Activated CD4-positive, alpha-beta T cell treated with anti-CD3 and anti-CD28 coated beads, Interleukin-2, amount 50 U/mL, for 48 hours (primary cell): Measurements from ENCODE around the gene KIF2A.

Source experiments
- DNase-seq, 2 experiments: peaks; one replicate each; pipeline ENCODE4 v3.0.0-alpha.2; 2020

KIF2A gene

GRCh38 chr5:62386824-62387223 is 80.8 kb downstream of the KIF2A start:
- DNase-seq, result no peak

- DNase-seq, result peak in 1 of 2 experiments; percentile 34
Observed at GRCh38 chr5:62395210-62395950, 89.4 kb downstream of the KIF2A start.

- peak; percentile 92 to 95 for DNase-seq
Observed at GRCh38 chr5:62403411-62404250, 97.6 kb downstream of the KIF2A start, which contains the start of gene DIMT1. DIMT1 (minus strand) TSS chr5:62403905; CDS start chr5:62403772, 133 bp downstream.

DNA sequence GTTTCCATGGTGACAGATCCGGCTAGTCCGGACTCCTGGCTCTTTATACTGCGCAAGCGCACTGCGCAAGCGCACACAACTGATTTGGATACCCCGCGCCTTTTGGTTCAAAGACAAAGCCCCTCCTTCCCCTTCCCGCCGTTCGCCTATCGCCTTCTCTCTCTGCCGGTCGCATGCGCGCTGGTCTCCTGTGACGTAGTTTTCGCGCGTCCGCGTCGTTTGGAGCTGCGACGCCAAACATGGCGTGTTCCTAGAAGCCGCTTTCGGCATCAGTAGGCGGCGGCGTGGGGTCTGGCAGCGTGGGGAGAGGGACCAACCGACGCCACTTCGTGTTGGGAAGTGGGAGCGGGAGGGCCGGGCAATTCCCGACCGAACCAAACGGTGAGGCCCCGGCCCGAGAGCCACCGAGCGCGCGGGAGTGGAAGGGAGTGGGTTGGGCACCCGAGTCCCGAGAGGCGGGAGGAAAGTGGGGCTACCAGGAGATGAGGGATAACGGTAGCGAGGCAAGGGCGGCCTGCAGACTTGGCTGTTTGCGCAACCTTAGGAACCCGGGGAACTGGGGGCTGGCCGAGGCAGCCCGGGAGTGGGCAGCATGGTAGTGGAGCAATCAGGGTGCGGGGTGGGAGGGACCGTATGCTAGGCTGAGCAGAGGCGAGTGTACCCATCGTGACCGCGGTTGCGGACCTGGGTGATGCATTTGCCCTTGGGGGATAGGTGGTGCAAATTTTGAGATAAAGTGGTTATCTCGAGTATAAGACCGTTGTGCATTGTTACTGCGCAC is 106.7 kb downstream of the KIF2A start, which contains the start of gene IPO11:
Gene IPO11, plus strand, starts transcription at position 215 of the 781 bp plus-strand sequence. CDS start 24,517 bp downstream, outside the sequence.
- DNase-seq, result peak; percentile 98 to 99

DNA sequence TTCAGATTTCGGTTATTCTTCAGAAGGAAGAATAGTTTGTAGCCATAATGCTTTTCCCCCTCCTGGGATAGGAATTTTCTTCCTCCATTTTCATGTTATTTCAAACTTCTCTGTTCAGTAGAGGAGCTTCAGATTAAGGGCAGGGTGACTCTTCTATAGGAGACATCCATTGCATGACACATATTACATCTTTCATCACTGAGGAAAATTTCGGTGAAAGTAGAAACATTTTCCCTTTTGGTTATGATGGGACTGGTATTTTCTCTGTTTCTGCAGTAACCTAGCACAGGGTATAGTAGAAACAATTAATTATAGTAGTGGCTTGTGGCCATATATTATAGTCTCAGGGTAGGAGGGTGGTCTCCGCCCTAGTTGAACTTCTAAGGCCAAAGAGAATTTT is 107.7 kb downstream of the KIF2A start:
- no peak for DNase-seq

GRCh38 chr5:62418462-62419076 is 112.6 kb downstream of the KIF2A start:
- no peak for DNase-seq

- DNase-seq, result no peak
Observed at GRCh38 chr5:62419609-62420008, 113.6 kb downstream of the KIF2A start.

- DNase-seq, result no peak
Observed at GRCh38 chr5:62421414-62421813, 115.4 kb downstream of the KIF2A start.

- DNase-seq, result no peak
Observed at GRCh38 chr5:62424763-62425162, 118.8 kb downstream of the KIF2A start.

DNA sequence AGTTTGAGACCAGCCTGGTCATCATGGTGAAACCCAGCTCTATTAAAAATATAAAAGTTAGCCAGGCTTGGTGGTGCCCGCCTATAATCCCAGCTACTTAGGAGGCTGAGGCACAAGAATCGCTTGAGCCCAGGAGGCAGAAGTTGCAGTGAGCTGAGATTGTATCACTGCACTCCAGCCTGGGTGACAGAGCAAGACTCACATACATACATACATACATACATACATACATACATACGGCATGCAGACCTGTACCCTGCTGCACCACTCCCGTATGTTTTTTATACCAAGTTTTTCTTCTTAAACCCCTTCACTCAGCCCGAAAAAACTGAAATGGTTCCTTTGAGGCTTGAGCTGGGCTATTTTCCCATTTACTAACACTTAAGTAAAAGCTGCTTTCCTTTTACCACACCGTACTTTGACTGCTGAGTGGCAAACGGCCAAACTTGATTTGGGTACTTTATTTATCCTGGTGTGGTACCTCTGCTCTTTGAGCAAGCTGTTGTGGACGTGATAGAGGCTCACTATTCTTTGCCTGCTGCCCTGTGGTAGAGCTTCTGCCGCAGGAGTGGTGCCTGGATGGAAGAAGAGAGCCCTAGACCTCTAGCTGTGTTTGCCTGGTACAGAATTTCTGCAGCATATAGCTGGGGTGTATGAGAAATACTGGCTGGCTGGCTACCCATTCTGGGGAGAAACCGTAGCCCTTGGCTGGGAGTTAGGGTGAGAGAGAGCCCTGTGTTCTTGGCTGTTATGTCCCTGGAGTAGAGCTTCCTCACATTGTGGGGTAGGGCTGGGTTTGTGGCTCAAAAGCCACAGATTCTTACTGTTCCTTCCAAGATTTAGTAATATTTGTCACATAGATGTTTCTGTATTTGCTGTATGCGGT is 126.0 kb downstream of the KIF2A start:
- DNase-seq, result no peak

DNA sequence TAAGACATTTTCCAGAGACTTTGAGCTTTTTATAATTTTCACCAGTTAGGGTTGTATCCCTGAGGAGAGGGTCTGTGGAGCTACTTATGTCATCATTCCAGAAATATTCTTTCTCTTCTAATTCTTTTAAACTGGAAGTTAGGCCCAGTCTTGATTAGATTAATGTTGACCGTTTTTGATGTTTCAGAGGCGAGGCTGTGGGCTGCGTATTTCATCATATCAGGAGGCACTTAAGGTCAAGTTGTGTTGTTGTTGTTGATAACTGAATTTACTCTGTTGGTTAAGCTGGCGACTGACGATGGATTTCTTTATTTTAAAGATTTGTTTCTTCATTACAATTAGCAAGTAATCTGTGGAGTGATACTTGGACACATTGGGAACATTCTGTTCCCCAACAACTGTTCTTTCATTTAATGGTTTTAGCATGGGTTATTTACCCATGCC is 126.6 kb downstream of the KIF2A start:
- DNase-seq, result no peak
